Gastroesophageal sphincter (tissue), 4 donors: ENCODE data around the gene CCDC187. TPM values are rescaled to one million over a fixed set of nuclear protein-coding genes. Genes with fewer than 3 reads are reported as not detected.

Source experiments
- ATAC-seq: fragments of 150-250 bp; one replicate; pipeline ENCODE4 v1.9.1; 2016; ENCODE audit warnings: mild to moderate bottlenecking, moderate library complexity
- H3K27ac ChIP-seq, 4 donors: fragments of 200-600 bp; sonication (generic) in 3 of 4; 1 replicate in 3 of 4; 2 replicates in 1 of 4; pipeline ENCODE4 v1.5.1; 2016 to 2019
- H3K27me3 ChIP-seq: fragments of 200-600 bp; sonication (generic); one replicate; pipeline ENCODE4 v1.5.1; 2019
- H3K36me3 ChIP-seq, 2 donors: fragments of 200-600 bp; sonication (generic); one replicate each; pipeline ENCODE4 v1.5.1; 2019; ENCODE audit warnings: control low read depth in 1 of 2
- H3K4me1 ChIP-seq, 3 donors: fragments of 200-600 bp; sonication (generic); 1 replicate in 2 of 3; 2 replicates in 1 of 3; pipeline ENCODE4 v1.5.1; 2016 to 2019; ENCODE audit warnings: control low read depth in 2 of 3
- H3K4me3 ChIP-seq, 2 donors: fragments of 200-600 bp; sonication (generic); one replicate each; pipeline ENCODE4 v1.5.1; 2019; ENCODE audit warnings: mild to moderate bottlenecking in 1 of 2, moderate library complexity in 1 of 2
- H3K9me3 ChIP-seq, 3 donors: fragments of 200-600 bp; sonication (generic); one replicate each; pipeline ENCODE4 v1.5.1; 2017 to 2019; ENCODE audit warnings: control low read depth in 2 of 3
- CTCF ChIP-seq, 4 experiments: fragments of 200-600 bp in 2 of 4; fragments of 450-650 bp in 2 of 4; sonication (generic) in 1 of 4; IDR thresholded peaks; one replicate each; pipeline ENCODE4 v1.5.1; 2017 to 2019; ENCODE audit warnings: antibody characterized with exemption in 4 of 4, mild to moderate bottlenecking in 2 of 4, moderate library complexity in 2 of 4
- EP300 ChIP-seq: sonication (generic); formaldehyde crosslinking; IDR thresholded peaks from one replicate; pipeline ENCODE4 v1.6.1; 2017; ENCODE audit warnings: antibody characterized with exemption, mild to moderate bottlenecking
- POLR2A ChIP-seq, 2 donors: fragments of 450-650 bp; IDR thresholded peaks; one replicate each; pipeline ENCODE4 v1.6.1; 2017; ENCODE audit warnings: antibody characterized with exemption in 2 of 2, mild to moderate bottlenecking in 2 of 2, moderate library complexity in 1 of 2
- POLR2AphosphoS5 ChIP-seq: sonication (generic); formaldehyde crosslinking; IDR thresholded peaks from one replicate; pipeline ENCODE4 v1.6.1; 2017; ENCODE audit warnings: antibody characterized with exemption
- WGBS, 2 donors: methylation state at CpG; one replicate each; pipeline ENCODE4 v1.1.5; 2018; ENCODE audit warnings: low coverage in 1 of 2; 5-methylcytosine and 5-hydroxymethylcytosine counted together
- total RNA-seq, 4 donors: library from RNA; depleted of rRNA; stranded (reverse); fragments of >200 nt; gene quantifications; one replicate each; pipeline ENCODE4 v1.1.0, GENCODE V29; 2016

The CCDC187 gene
- total RNA-seq, 4 donors from 2014 or later = not detected

- Histone ChIP-seq H3K27ac (no peak overlapping the region), H3K9me3 (no peaks in the 10 kb centered on the region), H3K4me1 (no peaks in the 10 kb centered on the region), H3K27me3 (peaks cover 56% of the 10 kb centered on the region), H3K36me3 (no peaks in the 10 kb centered on the region), H3K4me3 (no peak overlapping the region)
- TF ChIP-seq POLR2AphosphoS5 (no peak), POLR2A (IDR thresholded peaks at IDR 0.05) (no peak), EP300 (no peak), CTCF (IDR thresholded peaks at IDR 0.05) (no peak)
- 50% methylated on average over 1 of the region's 16 CpGs; no CpG with 5 or more reads in 1 of the 2 donors for WGBS, 2 donors
- no peak for ATAC-seq
These were observed 7.4 kb downstream of the CCDC187 start for GRCh38 chr9:136296434-136297015.

GRCh38 chr9:136295542-136296433 lies 8.1 kb downstream of the CCDC187 start:
- no peaks in the 10 kb centered on the region for H3K36me3 ChIP-seq
- H3K27ac ChIP-seq = no peak overlapping the region
- peaks cover 63% of the 10 kb centered on the region for H3K27me3 ChIP-seq
- no peak for ATAC-seq
- H3K9me3 ChIP-seq = no peaks in the 10 kb centered on the region
- no peak overlapping the region for H3K4me3 ChIP-seq
- no peak for TF ChIP-seq POLR2AphosphoS5
- no peak for TF ChIP-seq POLR2A (IDR thresholded peaks at IDR 0.05)
- TF ChIP-seq EP300 = no peak
- TF ChIP-seq CTCF (IDR thresholded peaks at IDR 0.05) = no peak
- WGBS, 2 donors = 13 to 27% methylated on average over 1 to 6 of the region's 37 CpGs
- no peaks in the 10 kb centered on the region for H3K4me1 ChIP-seq

- Histone ChIP-seq H3K36me3 (no peaks in the 10 kb centered on the region), H3K27ac (no peak overlapping the region), H3K4me1 (no peaks in the 10 kb centered on the region), H3K27me3 (peaks cover 69% of the 10 kb centered on the region), H3K9me3 (no peaks in the 10 kb centered on the region), H3K4me3 (no peak overlapping the region)
- TF ChIP-seq EP300 (no peak), POLR2AphosphoS5 (no peak), POLR2A (IDR thresholded peaks at IDR 0.05) (no peak), CTCF (IDR thresholded peaks at IDR 0.05) (no peak)
- 75 to 79% methylated on average over 3 to 4 of the region's 16 CpGs for WGBS, 2 donors
- no peak for ATAC-seq
These were observed 8.8 kb downstream of the CCDC187 start for GRCh38 chr9:136295055-136295454.

- ATAC-seq = no peak
- Histone ChIP-seq H3K27ac (no peak overlapping the region), H3K27me3 (peaks cover 69% of the 10 kb centered on the region), H3K4me3 (no peak overlapping the region), H3K9me3 (no peaks in the 10 kb centered on the region), H3K4me1 (no peaks in the 10 kb centered on the region), H3K36me3 (no peaks in the 10 kb centered on the region)
- TF ChIP-seq EP300 = no peak
- TF ChIP-seq POLR2A (IDR thresholded peaks at IDR 0.05) = no peak
- no peak for TF ChIP-seq CTCF (IDR thresholded peaks at IDR 0.05)
- TF ChIP-seq POLR2AphosphoS5 = no peak
- no CpG with 5 or more reads among the region's 5 CpGs for WGBS, 2 donors
These were observed 9.5 kb downstream of the CCDC187 start for GRCh38 chr9:136294437-136294836.
